Measurements from ENCODE around the gene FIG4. TPM values are rescaled to one million over a fixed set of nuclear protein-coding genes. Genes with fewer than 3 reads are reported as not detected.
"Not testable (repeated sequence)": the region's sequence is repeated elsewhere in the genome, so short reads cannot be mapped to it uniquely, and the experiment has no call there.

The FIG4 gene
- total RNA-seq, 1 experiment from 2014 or later = 5.7 TPM

DNA sequence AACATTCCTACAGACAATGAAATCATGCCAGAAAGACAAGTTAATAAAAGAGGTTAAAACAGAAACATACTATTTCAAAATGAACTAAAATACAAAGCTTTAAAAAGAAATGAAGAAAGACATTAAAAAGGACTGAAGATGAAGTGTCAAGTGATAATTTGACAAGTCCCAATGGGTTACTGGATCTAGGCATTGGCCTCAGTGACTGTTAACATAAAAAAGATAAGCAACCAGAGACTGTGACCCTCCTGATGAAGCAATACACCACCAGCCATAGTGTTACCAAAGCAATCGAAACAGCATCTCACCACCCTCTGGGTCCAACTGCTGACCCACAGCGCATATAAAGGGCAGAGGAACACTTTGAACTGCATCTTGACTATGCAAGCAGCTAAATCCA lies 130.3 kb downstream of the FIG4 start:
- no TSS peak for BruUV-seq (replicated peaks)
- Histone ChIP-seq H3K27me3 (ENCODE audit: low read length) (no peaks in the 10 kb centered on the region), H3K27ac (ENCODE audit: low read length) (no peak overlapping the region), H3K9ac (ENCODE audit: low read length) (no peak overlapping the region), H3K4me2 (ENCODE audit: low read length) (no peak overlapping the region), H3K9me2 (replicated peaks; ENCODE audit: low read length) (no peaks in the 10 kb centered on the region), H4K20me1 (ENCODE audit: low read length) (no peaks in the 10 kb centered on the region), H3K4me1 (ENCODE audit: insufficient read depth, low read length) (no peaks in the 10 kb centered on the region), H2AFZ (ENCODE audit: low read length) (no peak overlapping the region), H3F3A (ENCODE audit: low read length, unreplicated experiment) (no peaks in the 10 kb centered on the region), H3K36me3 (ENCODE audit: low read depth, low read length) (no peaks in the 10 kb centered on the region), H3K9me3 (ENCODE audit: low read length) (no peaks in the 10 kb centered on the region), H3K4me3 (ENCODE audit: low read length) (no peak overlapping the region), H3K79me2 (ENCODE audit: low read length) (no peaks in the 10 kb centered on the region)
- ChIA-PET CTCF (no interaction called here), POLR2A (ENCODE audit: unreplicated experiment) (no interaction called here)
- intact Hi-C loops (cut with micrococcal nuclease) = no loop called here
- no peak for ATAC-seq
- TF ChIP-seq EZH2 (IDR thresholded peaks at IDR 0.05; ENCODE audit: low read length, unreplicated experiment) (no peak), EZH2phosphoT487 (IDR thresholded peaks at IDR 0.05; ENCODE audit: borderline replicate concordance, low read length) (no peak)
- TF ChIP-seq, protein P1, sequence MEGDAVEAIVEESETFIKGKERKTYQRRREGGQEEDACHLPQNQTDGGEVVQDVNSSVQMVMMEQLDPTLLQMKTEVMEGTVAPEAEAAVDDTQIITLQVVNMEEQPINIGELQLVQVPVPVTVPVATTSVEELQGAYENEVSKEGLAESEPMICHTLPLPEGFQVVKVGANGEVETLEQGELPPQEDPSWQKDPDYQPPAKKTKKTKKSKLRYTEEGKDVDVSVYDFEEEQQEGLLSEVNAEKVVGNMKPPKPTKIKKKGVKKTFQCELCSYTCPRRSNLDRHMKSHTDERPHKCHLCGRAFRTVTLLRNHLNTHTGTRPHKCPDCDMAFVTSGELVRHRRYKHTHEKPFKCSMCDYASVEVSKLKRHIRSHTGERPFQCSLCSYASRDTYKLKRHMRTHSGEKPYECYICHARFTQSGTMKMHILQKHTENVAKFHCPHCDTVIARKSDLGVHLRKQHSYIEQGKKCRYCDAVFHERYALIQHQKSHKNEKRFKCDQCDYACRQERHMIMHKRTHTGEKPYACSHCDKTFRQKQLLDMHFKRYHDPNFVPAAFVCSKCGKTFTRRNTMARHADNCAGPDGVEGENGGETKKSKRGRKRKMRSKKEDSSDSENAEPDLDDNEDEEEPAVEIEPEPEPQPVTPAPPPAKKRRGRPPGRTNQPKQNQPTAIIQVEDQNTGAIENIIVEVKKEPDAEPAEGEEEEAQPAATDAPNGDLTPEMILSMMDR (conservative IDR thresholded peaks at IDR 0.05; ENCODE audit: low read depth, low read length) = no peak
- DNase-seq = no peak

DNA sequence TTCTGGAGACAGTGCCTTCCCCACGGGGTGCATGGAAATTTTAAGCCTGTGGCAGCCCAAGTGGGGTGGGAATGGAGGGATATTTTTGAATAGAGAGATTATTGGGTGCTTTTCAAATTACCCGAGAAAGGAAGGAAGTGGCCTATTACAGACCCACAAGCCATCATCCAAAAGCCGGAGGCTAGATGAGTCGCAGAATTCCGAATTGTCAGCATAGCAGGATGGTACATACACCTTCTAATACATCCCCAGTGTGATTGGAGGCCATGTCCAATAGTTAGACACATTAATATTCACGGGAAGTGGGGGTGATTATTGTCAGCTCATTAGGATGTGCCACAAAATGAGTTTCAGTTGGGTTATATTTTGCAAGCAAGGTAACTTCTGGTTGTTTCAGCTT lies 133.0 kb downstream of the FIG4 start:
- Histone ChIP-seq H3K4me1 (ENCODE audit: insufficient read depth, low read length) (no peaks in the 10 kb centered on the region), H3K4me3 (ENCODE audit: low read length) (no peak overlapping the region), H4K20me1 (ENCODE audit: low read length) (no peaks in the 10 kb centered on the region), H3K27ac (ENCODE audit: low read length) (no peak overlapping the region), H3F3A (ENCODE audit: low read length, unreplicated experiment) (no peaks in the 10 kb centered on the region), H3K27me3 (ENCODE audit: low read length) (no peaks in the 10 kb centered on the region), H3K4me2 (ENCODE audit: low read length) (no peak overlapping the region), H2AFZ (ENCODE audit: low read length) (no peak overlapping the region), H3K9me3 (ENCODE audit: low read length) (no peaks in the 10 kb centered on the region), H3K9ac (ENCODE audit: low read length) (no peak overlapping the region), H3K79me2 (ENCODE audit: low read length) (no peaks in the 10 kb centered on the region), H3K36me3 (ENCODE audit: low read depth, low read length) (no peaks in the 10 kb centered on the region), H3K9me2 (replicated peaks; ENCODE audit: low read length) (no peaks in the 10 kb centered on the region)
- TF ChIP-seq, protein P1 (conservative IDR thresholded peaks at IDR 0.05; ENCODE audit: low read depth, low read length) = no peak
- no peak for TF ChIP-seq EZH2 (IDR thresholded peaks at IDR 0.05; ENCODE audit: low read length, unreplicated experiment)
- no peak for TF ChIP-seq EZH2phosphoT487 (IDR thresholded peaks at IDR 0.05; ENCODE audit: borderline replicate concordance, low read length)
- POLR2A ChIA-PET (ENCODE audit: unreplicated experiment) = no interaction called here
- no peak for DNase-seq
- CTCF ChIA-PET = no interaction called here
- no peak for ATAC-seq
- no TSS peak for BruUV-seq (replicated peaks)
- intact Hi-C loops (cut with micrococcal nuclease) = no loop called here

DNA sequence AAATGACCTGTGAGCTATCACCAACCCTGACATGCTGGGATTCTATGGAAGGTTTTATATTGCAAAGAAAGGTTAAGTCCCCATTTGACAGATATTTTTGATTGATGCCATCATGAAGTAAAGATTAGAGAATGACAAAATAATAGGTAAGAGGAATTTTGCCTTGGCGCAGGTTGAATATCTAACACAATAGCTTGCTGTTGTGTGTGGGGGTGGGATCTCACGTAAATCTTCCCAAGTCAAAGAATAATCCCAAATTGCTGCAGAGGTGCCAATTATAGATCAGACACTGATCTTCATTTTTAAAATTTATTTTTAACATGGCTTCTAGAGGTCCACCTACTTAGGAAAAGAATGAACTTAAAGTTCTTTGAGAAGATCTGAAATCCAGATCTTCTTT lies 135.5 kb downstream of the FIG4 start:
- ChIA-PET POLR2A (ENCODE audit: unreplicated experiment) (no interaction called here), CTCF (no interaction called here)
- no peaks in the 10 kb centered on the region for H3K36me3 ChIP-seq (ENCODE audit: low read depth, low read length)
- no peaks in the 10 kb centered on the region for H4K20me1 ChIP-seq (ENCODE audit: low read length)
- DNase-seq (no peak), ATAC-seq (no peak)
- no peak overlapping the region for H3K9ac ChIP-seq (ENCODE audit: low read length)
- H3K9me3 ChIP-seq (ENCODE audit: low read length) = no peaks in the 10 kb centered on the region
- intact Hi-C loops (cut with micrococcal nuclease) = no loop called here
- no peak for TF ChIP-seq EZH2phosphoT487 (IDR thresholded peaks at IDR 0.05; ENCODE audit: borderline replicate concordance, low read length)
- no peak for TF ChIP-seq EZH2 (IDR thresholded peaks at IDR 0.05; ENCODE audit: low read length, unreplicated experiment)
- TF ChIP-seq, protein P1 (conservative IDR thresholded peaks at IDR 0.05; ENCODE audit: low read depth, low read length) = no peak
- no peak overlapping the region for H3K4me3 ChIP-seq (ENCODE audit: low read length)
- BruUV-seq (replicated peaks) = no TSS peak
- H3K27me3 ChIP-seq (ENCODE audit: low read length) = no peaks in the 10 kb centered on the region
- no peak overlapping the region for H3K4me2 ChIP-seq (ENCODE audit: low read length)
- no peaks in the 10 kb centered on the region for H3K9me2 ChIP-seq (replicated peaks; ENCODE audit: low read length)
- H3K79me2 ChIP-seq (ENCODE audit: low read length) = no peaks in the 10 kb centered on the region
- H3F3A ChIP-seq (ENCODE audit: low read length, unreplicated experiment) = no peaks in the 10 kb centered on the region
- H3K4me1 ChIP-seq (ENCODE audit: insufficient read depth, low read length) = no peaks in the 10 kb centered on the region
- H2AFZ ChIP-seq (ENCODE audit: low read length) = no peak overlapping the region
- H3K27ac ChIP-seq (ENCODE audit: low read length) = no peak overlapping the region

DNA sequence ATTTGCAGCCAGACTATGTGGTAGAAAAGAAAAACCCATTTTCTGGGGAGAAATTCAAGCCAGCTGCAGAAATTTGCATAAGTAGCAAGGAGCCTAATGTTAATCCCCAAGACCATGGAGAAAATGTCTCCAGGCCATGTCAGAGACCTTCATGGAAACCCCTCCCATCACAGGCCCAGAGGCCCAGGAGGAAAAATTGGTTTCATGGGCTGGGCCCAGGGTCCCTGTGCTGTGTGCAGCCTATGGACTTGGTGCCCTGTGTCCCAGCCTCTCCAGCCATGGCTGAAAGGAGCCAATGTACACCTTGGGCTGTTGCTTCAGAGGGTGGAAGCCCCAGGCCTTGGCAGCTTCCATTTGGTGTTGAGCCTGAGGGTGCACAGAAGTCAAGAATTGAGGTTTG lies 140.3 kb downstream of the FIG4 start:
- H3K36me3 ChIP-seq (ENCODE audit: low read depth, low read length); H3K27me3 ChIP-seq (ENCODE audit: low read length); H3K4me2 ChIP-seq (ENCODE audit: low read length); H3K9me2 ChIP-seq (replicated peaks; ENCODE audit: low read length); BruUV-seq (replicated peaks); ATAC-seq; H3K79me2 ChIP-seq (ENCODE audit: low read length); DNase-seq; H3K9ac ChIP-seq (ENCODE audit: low read length); CTCF ChIA-PET; intact Hi-C loops (cut with micrococcal nuclease); H3F3A ChIP-seq (ENCODE audit: low read length, unreplicated experiment); H3K4me3 ChIP-seq (ENCODE audit: low read length); H3K4me1 ChIP-seq (ENCODE audit: insufficient read depth, low read length); H2AFZ ChIP-seq (ENCODE audit: low read length); H3K27ac ChIP-seq (ENCODE audit: low read length); H4K20me1 ChIP-seq (ENCODE audit: low read length); H3K9me3 ChIP-seq (ENCODE audit: low read length); POLR2A ChIA-PET (ENCODE audit: unreplicated experiment): not testable (repeated sequence)

All from PC-3 (cell line).